ENCODE results near the gene DAB2IP. TPM values are rescaled to one million over a fixed set of nuclear protein-coding genes. Genes with fewer than 3 reads are reported as not detected.

Gene DAB2IP
- total RNA-seq, 1 experiment from 2014 or later = 15.2 TPM

- ATAC-seq = no peak
- Histone ChIP-seq H4K20me1 (ENCODE audit: low read length) (no peaks in the 10 kb centered on the region), H3K27me3 (ENCODE audit: low read length) (no peaks in the 10 kb centered on the region), H3K27ac (ENCODE audit: low read length) (no peak overlapping the region), H3K36me3 (ENCODE audit: low read depth, low read length) (no peaks in the 10 kb centered on the region), H2AFZ (ENCODE audit: low read length) (no peak overlapping the region), H3K79me2 (ENCODE audit: low read length) (no peaks in the 10 kb centered on the region), H3K4me1 (ENCODE audit: insufficient read depth, low read length) (no peaks in the 10 kb centered on the region), H3K9me3 (ENCODE audit: low read length) (no peaks in the 10 kb centered on the region), H3F3A (ENCODE audit: low read length, unreplicated experiment) (no peaks in the 10 kb centered on the region), H3K4me3 (ENCODE audit: low read length) (no peak overlapping the region), H3K4me2 (ENCODE audit: low read length) (no peak overlapping the region), H3K9ac (ENCODE audit: low read length) (no peak overlapping the region), H3K9me2 (replicated peaks; ENCODE audit: low read length) (no peaks in the 10 kb centered on the region)
- intact Hi-C loops (cut with micrococcal nuclease) = no loop called here
- CTCF ChIA-PET = no interaction called here
- no TSS peak for BruUV-seq (replicated peaks)
- TF ChIP-seq EZH2 (IDR thresholded peaks at IDR 0.05; ENCODE audit: low read length, unreplicated experiment) (no peak), CTCF (conservative IDR thresholded peaks at IDR 0.05; ENCODE audit: low read depth, low read length) (no peak), EZH2phosphoT487 (IDR thresholded peaks at IDR 0.05; ENCODE audit: borderline replicate concordance, low read length) (no peak)
- POLR2A ChIA-PET (ENCODE audit: unreplicated experiment) = no interaction called here
- DNase-seq = no peak
Measured at GRCh38 chr9:121751686-121752445, 100.4 kb downstream of the DAB2IP start.

- CTCF ChIA-PET = no interaction called here
- TF ChIP-seq EZH2phosphoT487 (IDR thresholded peaks at IDR 0.05; ENCODE audit: borderline replicate concordance, low read length) (no peak), EZH2 (IDR thresholded peaks at IDR 0.05; ENCODE audit: low read length, unreplicated experiment) (no peak), CTCF (conservative IDR thresholded peaks at IDR 0.05; ENCODE audit: low read depth, low read length) (no peak)
- no TSS peak for BruUV-seq (replicated peaks)
Measured at GRCh38 chr9:121752929-121753328, 101.5 kb downstream of the DAB2IP start.

More at GRCh38 chr9:121752929-121753328, 101.5 kb downstream of the DAB2IP start:
- Histone ChIP-seq H3K9me3 (ENCODE audit: low read length) (no peaks in the 10 kb centered on the region), H3F3A (ENCODE audit: low read length, unreplicated experiment) (no peaks in the 10 kb centered on the region), H3K9ac (ENCODE audit: low read length) (no peak overlapping the region), H4K20me1 (ENCODE audit: low read length) (no peaks in the 10 kb centered on the region), H3K79me2 (ENCODE audit: low read length) (no peaks in the 10 kb centered on the region), H3K27ac (ENCODE audit: low read length) (no peak overlapping the region), H2AFZ (ENCODE audit: low read length) (no peak overlapping the region), H3K4me1 (ENCODE audit: insufficient read depth, low read length) (no peaks in the 10 kb centered on the region), H3K36me3 (ENCODE audit: low read depth, low read length) (no peaks in the 10 kb centered on the region), H3K27me3 (ENCODE audit: low read length) (no peaks in the 10 kb centered on the region), H3K4me2 (ENCODE audit: low read length) (no peak overlapping the region), H3K4me3 (ENCODE audit: low read length) (no peak overlapping the region), H3K9me2 (replicated peaks; ENCODE audit: low read length) (no peaks in the 10 kb centered on the region)
- intact Hi-C loops (cut with micrococcal nuclease) = no loop called here
- POLR2A ChIA-PET (ENCODE audit: unreplicated experiment) = no interaction called here
- DNase-seq (no peak), ATAC-seq (no peak)

All from PC-3 (cell line).